ENCODE data around the gene TMEM132D.

- TF ChIP-seq EZH2phosphoT487 (IDR thresholded peaks at IDR 0.05; ENCODE audit: insufficient read depth, low read depth): no peak
- TF ChIP-seq EZH2 (IDR thresholded peaks at IDR 0.05; ENCODE audit: insufficient read depth, poor library complexity, severe bottlenecking): no peak
Measured at GRCh38 chr12:129520739-129521138, 383.1 kb downstream of the TMEM132D start.

All from GM23248 (cell line).